ENCODE measurements around the gene FSD2. TPM values are rescaled to one million over a fixed set of nuclear protein-coding genes. Genes with fewer than 3 reads are reported as not detected.
A peak's percentile ranks its signal among the peaks of the same experiment; 100 is the strongest.

The FSD2 gene
- not detected in 2 replicates for total RNA-seq (2012; rRNA removed)

- H3K4me1 ChIP-seq (ENCODE audit: control insufficient read depth, insufficient read depth, low read length): peaks cover 8% of the 10 kb centered on the region
These were observed at the start of gene FSD2 for GRCh38 chr15:82805994-82806406. Gene FSD2, minus strand, starts transcription at chr15:82806069. Its CDS starts 18,679 bp downstream, at chr15:82787390.

GRCh38 chr15:82854554-82854953 lies 48.7 kb upstream of the FSD2 start:
- Histone ChIP-seq H3K27me3 (ENCODE audit: control insufficient read depth, insufficient read depth, low read length) (no peaks in the 10 kb centered on the region), H3K36me3 (ENCODE audit: insufficient read depth, low read length) (no peaks in the 10 kb centered on the region), H3K4me3 (ENCODE audit: low read length) (no peak overlapping the region), H3K9ac (ENCODE audit: low read depth, low read length) (no peak overlapping the region), H3K4me1 (ENCODE audit: control insufficient read depth, insufficient read depth, low read length) (peaks cover 10% of the 10 kb centered on the region), H3K4me2 (ENCODE audit: low read length) (no peak overlapping the region), H3K9me3 (replicated peaks; ENCODE audit: low read length) (no peaks in the 10 kb centered on the region)

More at GRCh38 chr15:82805994-82806406, at the start of gene FSD2:
- no peak within 1 kb of the TSS for H3K9ac ChIP-seq (ENCODE audit: low read depth, low read length)
- no peak within 1 kb of the TSS for H3K4me3 ChIP-seq (ENCODE audit: low read length)
- no peak within 1 kb of the TSS for H3K4me2 ChIP-seq (ENCODE audit: low read length)
- peaks cover 10% of the 10 kb centered on the region for H3K27me3 ChIP-seq (ENCODE audit: control insufficient read depth, insufficient read depth, low read length)
- no peaks in the 10 kb centered on the region for H3K36me3 ChIP-seq (ENCODE audit: insufficient read depth, low read length)
- H3K9me3 ChIP-seq (replicated peaks; ENCODE audit: low read length): no peaks in the 10 kb centered on the region

- no peak overlapping the region for H3K9ac ChIP-seq (ENCODE audit: low read depth, low read length)
- no peak overlapping the region for H3K4me2 ChIP-seq (ENCODE audit: low read length)
- H3K9me3 ChIP-seq (replicated peaks; ENCODE audit: low read length): no peaks in the 10 kb centered on the region
- no peak overlapping the region for H3K4me3 ChIP-seq (ENCODE audit: low read length)
- no peaks in the 10 kb centered on the region for H3K36me3 ChIP-seq (ENCODE audit: insufficient read depth, low read length)
- H3K27me3 ChIP-seq (ENCODE audit: control insufficient read depth, insufficient read depth, low read length): no peaks in the 10 kb centered on the region
- peaks cover 13% of the 10 kb centered on the region for H3K4me1 ChIP-seq (ENCODE audit: control insufficient read depth, insufficient read depth, low read length)
These were observed 47.2 kb upstream of the FSD2 start for GRCh38 chr15:82852941-82853561.

GRCh38 chr15:82851981-82852511 lies 46.2 kb upstream of the FSD2 start:
- Histone ChIP-seq H3K36me3 (ENCODE audit: insufficient read depth, low read length) (no peaks in the 10 kb centered on the region), H3K4me3 (ENCODE audit: low read length) (no peak overlapping the region), H3K4me1 (ENCODE audit: control insufficient read depth, insufficient read depth, low read length) (peaks cover 13% of the 10 kb centered on the region), H3K9me3 (replicated peaks; ENCODE audit: low read length) (no peaks in the 10 kb centered on the region), H3K27me3 (ENCODE audit: control insufficient read depth, insufficient read depth, low read length) (no peaks in the 10 kb centered on the region), H3K9ac (ENCODE audit: low read depth, low read length) (no peak overlapping the region), H3K4me2 (ENCODE audit: low read length) (no peak overlapping the region)

GRCh38 chr15:82851306-82851850 lies 45.5 kb upstream of the FSD2 start:
- H3K4me3 ChIP-seq (ENCODE audit: low read length): no peak overlapping the region
- H3K36me3 ChIP-seq (ENCODE audit: insufficient read depth, low read length): no peaks in the 10 kb centered on the region
- H3K27me3 ChIP-seq (ENCODE audit: control insufficient read depth, insufficient read depth, low read length): no peaks in the 10 kb centered on the region
- H3K9ac ChIP-seq (ENCODE audit: low read depth, low read length): no peak overlapping the region
- H3K4me2 ChIP-seq (ENCODE audit: low read length): no peak overlapping the region
- H3K9me3 ChIP-seq (replicated peaks; ENCODE audit: low read length): no peaks in the 10 kb centered on the region
- peaks cover 13% of the 10 kb centered on the region for H3K4me1 ChIP-seq (ENCODE audit: control insufficient read depth, insufficient read depth, low read length)

GRCh38 chr15:82850731-82851130 lies 44.9 kb upstream of the FSD2 start:
- Histone ChIP-seq H3K4me3 (ENCODE audit: low read length) (no peak overlapping the region), H3K9ac (ENCODE audit: low read depth, low read length) (no peak overlapping the region), H3K4me2 (ENCODE audit: low read length) (no peak overlapping the region), H3K4me1 (ENCODE audit: control insufficient read depth, insufficient read depth, low read length) (peaks cover 13% of the 10 kb centered on the region), H3K36me3 (ENCODE audit: insufficient read depth, low read length) (no peaks in the 10 kb centered on the region), H3K27me3 (ENCODE audit: control insufficient read depth, insufficient read depth, low read length) (no peaks in the 10 kb centered on the region), H3K9me3 (replicated peaks; ENCODE audit: low read length) (no peaks in the 10 kb centered on the region)

- Histone ChIP-seq H3K36me3 (ENCODE audit: insufficient read depth, low read length) (no peaks in the 10 kb centered on the region), H3K4me1 (ENCODE audit: control insufficient read depth, insufficient read depth, low read length) (peaks cover 13% of the 10 kb centered on the region), H3K9me3 (replicated peaks; ENCODE audit: low read length) (no peaks in the 10 kb centered on the region), H3K27me3 (ENCODE audit: control insufficient read depth, insufficient read depth, low read length) (no peaks in the 10 kb centered on the region), H3K4me2 (ENCODE audit: low read length) (peak overlapping the region; percentile 70), H3K9ac (ENCODE audit: low read depth, low read length) (peak overlapping the region; percentile 51), H3K4me3 (ENCODE audit: low read length) (peak overlapping the region; percentile 18)
These were observed 44.0 kb upstream of the FSD2 start for GRCh38 chr15:82849556-82850512.

GRCh38 chr15:82848241-82848993 lies 42.5 kb upstream of the FSD2 start:
- no peak overlapping the region for H3K4me2 ChIP-seq (ENCODE audit: low read length)
- no peak overlapping the region for H3K4me3 ChIP-seq (ENCODE audit: low read length)
- H3K9ac ChIP-seq (ENCODE audit: low read depth, low read length): no peak overlapping the region
- no peaks in the 10 kb centered on the region for H3K36me3 ChIP-seq (ENCODE audit: insufficient read depth, low read length)
- H3K4me1 ChIP-seq (ENCODE audit: control insufficient read depth, insufficient read depth, low read length): peaks cover 13% of the 10 kb centered on the region
- H3K27me3 ChIP-seq (ENCODE audit: control insufficient read depth, insufficient read depth, low read length): no peaks in the 10 kb centered on the region
- no peaks in the 10 kb centered on the region for H3K9me3 ChIP-seq (replicated peaks; ENCODE audit: low read length)

- Histone ChIP-seq H3K36me3 (ENCODE audit: insufficient read depth, low read length) (no peaks in the 10 kb centered on the region), H3K27me3 (ENCODE audit: control insufficient read depth, insufficient read depth, low read length) (no peaks in the 10 kb centered on the region), H3K4me2 (ENCODE audit: low read length) (no peak overlapping the region), H3K9me3 (replicated peaks; ENCODE audit: low read length) (no peaks in the 10 kb centered on the region), H3K9ac (ENCODE audit: low read depth, low read length) (no peak overlapping the region), H3K4me1 (ENCODE audit: control insufficient read depth, insufficient read depth, low read length) (peaks cover 13% of the 10 kb centered on the region), H3K4me3 (ENCODE audit: low read length) (no peak overlapping the region)
These were observed 41.8 kb upstream of the FSD2 start for GRCh38 chr15:82847703-82848102.

- H3K4me1 ChIP-seq (ENCODE audit: control insufficient read depth, insufficient read depth, low read length): peaks cover 13% of the 10 kb centered on the region
- no peaks in the 10 kb centered on the region for H3K36me3 ChIP-seq (ENCODE audit: insufficient read depth, low read length)
- no peak overlapping the region for H3K9ac ChIP-seq (ENCODE audit: low read depth, low read length)
- no peak overlapping the region for H3K4me2 ChIP-seq (ENCODE audit: low read length)
- H3K4me3 ChIP-seq (ENCODE audit: low read length): no peak overlapping the region
- no peaks in the 10 kb centered on the region for H3K9me3 ChIP-seq (replicated peaks; ENCODE audit: low read length)
- H3K27me3 ChIP-seq (ENCODE audit: control insufficient read depth, insufficient read depth, low read length): no peaks in the 10 kb centered on the region
These were observed 40.8 kb upstream of the FSD2 start for GRCh38 chr15:82846621-82847020.

GRCh38 chr15:82845686-82846085 lies 39.8 kb upstream of the FSD2 start:
- Histone ChIP-seq H3K4me3 (ENCODE audit: low read length) (no peak overlapping the region), H3K9ac (ENCODE audit: low read depth, low read length) (no peak overlapping the region), H3K9me3 (replicated peaks; ENCODE audit: low read length) (no peaks in the 10 kb centered on the region), H3K4me1 (ENCODE audit: control insufficient read depth, insufficient read depth, low read length) (peaks cover 13% of the 10 kb centered on the region), H3K4me2 (ENCODE audit: low read length) (no peak overlapping the region), H3K36me3 (ENCODE audit: insufficient read depth, low read length) (no peaks in the 10 kb centered on the region), H3K27me3 (ENCODE audit: control insufficient read depth, insufficient read depth, low read length) (no peaks in the 10 kb centered on the region)
